ENCODE results near the gene RNF182.

DNA sequence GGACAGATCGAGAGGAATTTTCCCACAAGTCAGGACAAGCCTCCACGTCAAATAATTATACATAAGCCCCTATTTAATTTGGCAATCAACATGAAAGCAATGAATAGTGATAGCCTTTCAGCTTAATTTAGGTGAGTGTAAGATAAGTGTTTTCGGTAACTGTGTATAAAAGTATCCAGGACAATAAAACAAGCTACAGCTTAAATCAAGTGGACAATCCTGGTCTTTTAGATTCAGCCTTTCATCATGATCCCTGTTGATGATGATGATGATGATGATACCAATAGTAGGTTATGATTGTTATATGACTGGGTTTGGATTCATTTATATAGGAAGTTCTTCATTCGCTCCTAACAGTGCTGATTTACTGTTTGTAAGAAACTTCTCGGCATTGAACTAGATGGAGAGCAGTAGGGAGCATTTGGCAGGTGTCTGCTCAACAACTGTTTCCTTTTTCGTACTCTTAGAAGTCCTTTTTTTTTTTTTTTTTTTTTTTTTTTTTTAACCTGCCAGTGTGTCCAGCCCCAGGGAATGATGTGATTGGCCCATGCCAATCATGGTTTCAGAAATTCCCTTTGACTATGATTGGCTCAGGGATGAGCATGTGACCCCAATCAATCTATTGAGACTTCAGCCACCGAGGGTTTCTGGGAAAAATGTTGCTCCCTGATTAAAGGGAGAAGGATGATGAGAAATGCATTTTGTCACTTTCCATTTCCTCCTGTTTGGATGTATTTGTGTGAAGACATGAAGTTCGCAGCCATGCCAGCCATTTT is 11.3 kb upstream of the RNF182 start:
- TF ChIP-seq, protein P1, sequence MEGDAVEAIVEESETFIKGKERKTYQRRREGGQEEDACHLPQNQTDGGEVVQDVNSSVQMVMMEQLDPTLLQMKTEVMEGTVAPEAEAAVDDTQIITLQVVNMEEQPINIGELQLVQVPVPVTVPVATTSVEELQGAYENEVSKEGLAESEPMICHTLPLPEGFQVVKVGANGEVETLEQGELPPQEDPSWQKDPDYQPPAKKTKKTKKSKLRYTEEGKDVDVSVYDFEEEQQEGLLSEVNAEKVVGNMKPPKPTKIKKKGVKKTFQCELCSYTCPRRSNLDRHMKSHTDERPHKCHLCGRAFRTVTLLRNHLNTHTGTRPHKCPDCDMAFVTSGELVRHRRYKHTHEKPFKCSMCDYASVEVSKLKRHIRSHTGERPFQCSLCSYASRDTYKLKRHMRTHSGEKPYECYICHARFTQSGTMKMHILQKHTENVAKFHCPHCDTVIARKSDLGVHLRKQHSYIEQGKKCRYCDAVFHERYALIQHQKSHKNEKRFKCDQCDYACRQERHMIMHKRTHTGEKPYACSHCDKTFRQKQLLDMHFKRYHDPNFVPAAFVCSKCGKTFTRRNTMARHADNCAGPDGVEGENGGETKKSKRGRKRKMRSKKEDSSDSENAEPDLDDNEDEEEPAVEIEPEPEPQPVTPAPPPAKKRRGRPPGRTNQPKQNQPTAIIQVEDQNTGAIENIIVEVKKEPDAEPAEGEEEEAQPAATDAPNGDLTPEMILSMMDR (IDR thresholded peaks at IDR 0.05) = no peak
- no peak for TF ChIP-seq POLR2A (IDR thresholded peaks at IDR 0.05)

Data from uterus (tissue), 2 donors.